HG03558 (cell line): ENCODE results near the gene SERHL2.
"Not testable (repeated sequence)": the region's sequence is repeated elsewhere in the genome, so short reads cannot be mapped to it uniquely, and the experiment has no call there.

Experiments used
- ATAC-seq: cut with Tn5 transposase; IDR thresholded peaks from one replicate; pipeline ENCODE4 v1.9.1; 2021; ENCODE audit warnings: moderate number of reproducible peaks; ENCODE audit not compliant: unreplicated experiment; ENCODE audit errors: extremely low read depth

Gene SERHL2

GRCh38 chr22:42601879-42602465, 48.2 kb downstream of the SERHL2 start:
- no peak for ATAC-seq

GRCh38 chr22:42602470-42602869, 48.7 kb downstream of the SERHL2 start:
- ATAC-seq: no peak

- no peak for ATAC-seq
Measured at GRCh38 chr22:42603427-42603826, 49.7 kb downstream of the SERHL2 start.

- no peak for ATAC-seq
Measured at GRCh38 chr22:42604403-42604802, 50.6 kb downstream of the SERHL2 start.

- ATAC-seq: not testable (repeated sequence)
Measured at GRCh38 chr22:42607641-42608040, 53.9 kb downstream of the SERHL2 start.

- no peak for ATAC-seq
Measured at GRCh38 chr22:42608136-42608822, 54.5 kb downstream of the SERHL2 start.

- no peak for ATAC-seq
Measured at GRCh38 chr22:42608823-42609361, 55.1 kb downstream of the SERHL2 start.

GRCh38 chr22:42610186-42610585, 56.4 kb downstream of the SERHL2 start:
- no peak for ATAC-seq

GRCh38 chr22:42611051-42611450, 57.3 kb downstream of the SERHL2 start:
- ATAC-seq: no peak

GRCh38 chr22:42612336-42612735, 58.6 kb downstream of the SERHL2 start:
- ATAC-seq: no peak

- ATAC-seq: no peak
Measured at GRCh38 chr22:42613872-42614301, 60.1 kb downstream of the SERHL2 start.

GRCh38 chr22:42614312-42615091, 60.7 kb downstream of the SERHL2 start, which contains the start of gene POLDIP3:
Gene POLDIP3, minus strand, starts transcription at chr22:42614883. Its CDS starts 26 bp downstream, at chr22:42614857.
- peak; percentile 32 for ATAC-seq

GRCh38 chr22:42615092-42615859, 61.5 kb downstream of the SERHL2 start:
- ATAC-seq: peak; percentile 30

- not testable (repeated sequence) for ATAC-seq
Measured at GRCh38 chr22:42615860-42616175, 62.1 kb downstream of the SERHL2 start.

- ATAC-seq: no peak
Measured at GRCh38 chr22:42617155-42617983, 63.6 kb downstream of the SERHL2 start.

GRCh38 chr22:42619261-42620063, 65.7 kb downstream of the SERHL2 start:
- no peak for ATAC-seq

GRCh38 chr22:42620084-42620483, 66.3 kb downstream of the SERHL2 start:
- no peak for ATAC-seq

- ATAC-seq: no peak
Measured at GRCh38 chr22:42621505-42622002, 67.8 kb downstream of the SERHL2 start.
